ELF-1 (cell line): Measurements from ENCODE around the gene PSMA7.
"Not testable (repeated sequence)": the region's sequence is repeated elsewhere in the genome, so short reads cannot be mapped to it uniquely, and the experiment has no call there.

Experiments used
- DNase-seq: peaks from one replicate; pipeline ENCODE4 v3.0.0-alpha.2; 2016; ENCODE audit warnings: low read depth, low spot score

Gene PSMA7

GRCh38 chr20:62156254-62156556 is 13.0 kb upstream of the PSMA7 start:
- DNase-seq, result no peak

- peak; percentile 89 for DNase-seq
Observed at GRCh38 chr20:62155428-62156253, 12.4 kb upstream of the PSMA7 start.

GRCh38 chr20:62151835-62152364 is 8.7 kb upstream of the PSMA7 start:
- no peak for DNase-seq

- no peak for DNase-seq
Observed at GRCh38 chr20:62151225-62151624, 8.0 kb upstream of the PSMA7 start.

GRCh38 chr20:62150310-62150575 is 7.0 kb upstream of the PSMA7 start:
- DNase-seq, result no peak

- DNase-seq, result peak; percentile 65
Observed at GRCh38 chr20:62149532-62150309, 6.5 kb upstream of the PSMA7 start.

GRCh38 chr20:62148908-62149314 is 5.7 kb upstream of the PSMA7 start:
- DNase-seq, result peak; percentile 33

- DNase-seq, result not testable (repeated sequence)
Observed at GRCh38 chr20:62148383-62148782, 5.2 kb upstream of the PSMA7 start.

GRCh38 chr20:62147528-62147927 is 4.3 kb upstream of the PSMA7 start:
- DNase-seq, result no peak

GRCh38 chr20:62147125-62147524 is 3.9 kb upstream of the PSMA7 start:
- no peak for DNase-seq

- DNase-seq, result no peak
Observed at GRCh38 chr20:62146019-62146755, 3.0 kb upstream of the PSMA7 start.

GRCh38 chr20:62145688-62146018 is 2.5 kb upstream of the PSMA7 start:
- no peak for DNase-seq

- DNase-seq, result peak; percentile 50
Observed at GRCh38 chr20:62143957-62144825, 997 bp upstream of the PSMA7 start.

GRCh38 chr20:62142252-62143080 is 728 bp downstream of the PSMA7 start:
- DNase-seq, result no peak

GRCh38 chr20:62141397-62142251 is 1.6 kb downstream of the PSMA7 start:
- DNase-seq, result peak; percentile 44

GRCh38 chr20:62141043-62141396 is 2.2 kb downstream of the PSMA7 start:
- no peak for DNase-seq

GRCh38 chr20:62139636-62140035 is 3.6 kb downstream of the PSMA7 start:
- DNase-seq, result no peak

GRCh38 chr20:62138912-62139311 is 4.3 kb downstream of the PSMA7 start:
- DNase-seq, result no peak

GRCh38 chr20:62138204-62138543 is 5.0 kb downstream of the PSMA7 start:
- DNase-seq, result no peak
